Hepatocyte (in vitro differentiated cells): ENCODE results near the gene DDIAS.

Experiments
- CTCF ChIP-seq: fragments of 200-600 bp; sonication (generic); IDR thresholded peaks from 2 replicates; pipeline ENCODE4 v1.5.1; 2016; ENCODE audit warnings: antibody characterized with exemption, mild to moderate bottlenecking; ENCODE audit not compliant: poor library complexity
- EZH2 ChIP-seq: fragments of 200-600 bp; sonication (generic); IDR thresholded peaks from 2 replicates; pipeline ENCODE4 v1.6.1; 2016; ENCODE audit warnings: antibody characterized with exemption, mild to moderate bottlenecking, borderline replicate concordance

GRCh38 chr11:82909015-82909640 is 7.6 kb downstream of the DDIAS start:
- TF ChIP-seq CTCF (no peak), EZH2 (no peak)
